Kidney epithelial cell (primary cell): ENCODE results near the gene OR52E8. TPM values are rescaled to one million over a fixed set of nuclear protein-coding genes. Genes with fewer than 3 reads are reported as not detected.

Experiments used
- DNase-seq: peaks from one replicate; pipeline ENCODE4 v3.0.0-alpha.2; 2010; ENCODE audit warnings: low read depth
- H3K27me3 ChIP-seq: 2 replicates; pipeline ENCODE4 v1.6.0; 2011; ENCODE audit warnings: low read length; ENCODE audit not compliant: control insufficient read depth, insufficient read depth
- H3K36me3 ChIP-seq: 2 replicates; pipeline ENCODE4 v1.5.1; 2011; ENCODE audit warnings: low read length; ENCODE audit not compliant: control insufficient read depth, insufficient read depth
- H3K4me3 ChIP-seq: 2 replicates; pipeline ENCODE4 v1.5.1; 2011; ENCODE audit warnings: low read depth, mild to moderate bottlenecking, control low read depth, low read length
- total RNA-seq: library from RNA; depleted of rRNA; stranded (reverse); fragments of >200 nt; gene quantifications from 2 replicates; pipeline ENCODE4 v1.2.3, GENCODE V29; 2015
- TF ChIP-seq, protein P1 (sequence below): IDR thresholded peaks from 2 replicates; pipeline ENCODE4 v1.5.1; 2011; ENCODE audit warnings: mild to moderate bottlenecking, moderate library complexity, low read length, control low read depth, inconsistent platforms; ENCODE audit not compliant: insufficient read depth, poor library complexity, severe bottlenecking

OR52E8 gene
- total RNA-seq, 1 donor from 2014 or later: not detected

DNA sequence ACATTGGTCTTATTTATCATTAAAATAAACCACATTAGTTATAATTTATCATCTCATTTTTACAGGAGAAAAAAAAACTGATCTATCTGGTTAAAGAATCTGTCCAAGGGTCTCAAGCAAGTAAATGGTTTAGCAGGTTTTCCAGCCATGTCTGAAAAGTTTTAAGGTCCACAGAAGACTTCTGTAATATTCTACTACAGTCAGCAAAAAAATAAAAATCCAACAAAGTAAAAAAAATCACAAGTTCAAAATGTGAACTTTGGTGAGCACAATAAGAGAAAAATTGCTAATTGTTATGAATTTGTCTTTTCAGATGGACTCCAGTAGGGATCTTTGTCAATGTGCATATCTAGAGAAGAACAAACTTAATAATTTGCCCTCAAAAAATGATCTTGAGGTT, 24.3 kb upstream of the OR52E8 start:
- Histone ChIP-seq H3K36me3 (no peaks in the 10 kb centered on the region), H3K4me3 (no peak overlapping the region), H3K27me3 (no peaks in the 10 kb centered on the region)
- TF ChIP-seq, protein P1, sequence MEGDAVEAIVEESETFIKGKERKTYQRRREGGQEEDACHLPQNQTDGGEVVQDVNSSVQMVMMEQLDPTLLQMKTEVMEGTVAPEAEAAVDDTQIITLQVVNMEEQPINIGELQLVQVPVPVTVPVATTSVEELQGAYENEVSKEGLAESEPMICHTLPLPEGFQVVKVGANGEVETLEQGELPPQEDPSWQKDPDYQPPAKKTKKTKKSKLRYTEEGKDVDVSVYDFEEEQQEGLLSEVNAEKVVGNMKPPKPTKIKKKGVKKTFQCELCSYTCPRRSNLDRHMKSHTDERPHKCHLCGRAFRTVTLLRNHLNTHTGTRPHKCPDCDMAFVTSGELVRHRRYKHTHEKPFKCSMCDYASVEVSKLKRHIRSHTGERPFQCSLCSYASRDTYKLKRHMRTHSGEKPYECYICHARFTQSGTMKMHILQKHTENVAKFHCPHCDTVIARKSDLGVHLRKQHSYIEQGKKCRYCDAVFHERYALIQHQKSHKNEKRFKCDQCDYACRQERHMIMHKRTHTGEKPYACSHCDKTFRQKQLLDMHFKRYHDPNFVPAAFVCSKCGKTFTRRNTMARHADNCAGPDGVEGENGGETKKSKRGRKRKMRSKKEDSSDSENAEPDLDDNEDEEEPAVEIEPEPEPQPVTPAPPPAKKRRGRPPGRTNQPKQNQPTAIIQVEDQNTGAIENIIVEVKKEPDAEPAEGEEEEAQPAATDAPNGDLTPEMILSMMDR: no peak
- no peak for DNase-seq

GRCh38 chr11:5880329-5880728, 22.8 kb upstream of the OR52E8 start, which contains the start of gene OR52E4:
OR52E4 (plus strand) TSS chr11:5880629; CDS start chr11:5884293, 3,664 bp downstream.
- Histone ChIP-seq H3K4me3 (no peak within 1 kb of the TSS), H3K36me3 (no peaks in the 10 kb centered on the region), H3K27me3 (no peaks in the 10 kb centered on the region)
- TF ChIP-seq, protein P1: no peak
- no peak for DNase-seq

DNA sequence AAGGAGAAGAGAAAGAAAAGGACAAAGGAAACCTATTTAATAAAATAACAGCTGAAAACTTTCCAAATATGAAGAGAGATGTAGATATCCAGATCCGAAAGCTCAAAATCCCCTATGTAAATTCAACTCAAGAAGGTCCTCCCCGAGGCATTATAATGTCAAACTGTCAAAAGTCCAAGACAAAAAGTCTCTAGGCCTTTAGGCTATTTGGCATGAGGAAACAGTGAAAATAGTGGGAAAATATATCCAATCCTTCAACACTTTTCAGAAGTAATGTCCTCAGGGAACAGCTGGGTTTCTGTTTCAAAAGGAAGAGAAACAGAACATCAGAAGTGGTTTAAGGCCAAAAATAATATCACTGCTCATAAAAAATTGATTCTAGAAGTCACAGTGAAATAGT, 21.1 kb upstream of the OR52E8 start:
- DNase-seq: no peak
- Histone ChIP-seq H3K36me3 (no peaks in the 10 kb centered on the region), H3K4me3 (no peak overlapping the region), H3K27me3 (no peaks in the 10 kb centered on the region)
- TF ChIP-seq, protein P1: no peak

GRCh38 chr11:5865826-5866225, 8.3 kb upstream of the OR52E8 start:
- Histone ChIP-seq H3K27me3 (no peaks in the 10 kb centered on the region), H3K4me3 (no peak overlapping the region), H3K36me3 (no peaks in the 10 kb centered on the region)
- TF ChIP-seq, protein P1: no peak
- no peak for DNase-seq

DNA sequence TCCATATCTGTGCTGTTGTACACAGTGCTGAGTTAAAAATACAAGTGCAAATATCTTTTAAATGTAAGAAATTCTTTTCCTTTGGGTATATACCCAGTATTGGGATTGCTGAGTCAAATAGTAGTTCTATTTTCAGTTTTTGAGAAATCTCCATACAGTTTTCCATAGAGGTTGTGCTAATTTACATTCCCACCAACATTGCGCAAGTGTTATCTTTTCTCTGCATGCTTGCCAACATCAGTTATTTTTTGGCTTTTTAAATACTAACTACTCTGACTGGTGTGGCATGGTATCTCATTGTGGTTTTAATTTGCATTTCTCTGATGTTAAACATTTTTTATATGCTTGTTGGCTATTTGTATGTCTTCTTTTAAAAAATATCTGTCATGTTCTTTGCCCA, 6.5 kb downstream of the OR52E8 start:
- H3K4me3 ChIP-seq: no peak overlapping the region
- H3K27me3 ChIP-seq: no peaks in the 10 kb centered on the region
- H3K36me3 ChIP-seq: no peaks in the 10 kb centered on the region
- TF ChIP-seq, protein P1: no peak
- DNase-seq: no peak

DNA sequence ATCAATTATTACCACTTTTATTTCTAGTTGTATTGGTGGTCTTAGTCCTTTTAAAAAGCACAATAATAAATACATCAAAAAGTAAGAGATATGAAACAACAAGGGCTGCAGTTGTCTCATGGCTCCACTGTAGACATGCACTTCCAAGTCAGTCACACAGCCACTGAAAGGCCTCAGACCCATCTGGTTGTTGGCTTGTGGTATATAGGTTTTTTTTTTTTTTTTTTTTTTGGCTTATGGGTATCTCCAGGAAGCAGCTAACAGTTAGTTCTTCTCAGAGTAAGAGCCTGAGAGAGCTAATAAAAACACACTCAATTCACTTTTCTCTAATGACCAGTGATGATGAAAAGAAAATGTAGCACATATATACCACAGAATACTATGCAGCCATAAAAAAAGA, 9.8 kb downstream of the OR52E8 start:
- Histone ChIP-seq H3K4me3 (no peak overlapping the region), H3K36me3 (no peaks in the 10 kb centered on the region), H3K27me3 (no peaks in the 10 kb centered on the region)
- TF ChIP-seq, protein P1: no peak
- no peak for DNase-seq
